ENCODE data around the gene KSR2.

The KSR2 gene

GRCh38 chr12:117914686-117915085 is 54.1 kb downstream of the KSR2 start:
- no peak for TF ChIP-seq CTCF (IDR thresholded peaks at IDR 0.05)

- no peak for TF ChIP-seq CTCF (IDR thresholded peaks at IDR 0.05)
Measured at GRCh38 chr12:117912756-117913155, 56.0 kb downstream of the KSR2 start.

- no peak for TF ChIP-seq CTCF (IDR thresholded peaks at IDR 0.05)
Measured at GRCh38 chr12:117908411-117908810, 60.4 kb downstream of the KSR2 start.

- TF ChIP-seq CTCF (IDR thresholded peaks at IDR 0.05), result no peak
Measured at GRCh38 chr12:117907108-117907689, 61.6 kb downstream of the KSR2 start.

- TF ChIP-seq CTCF (IDR thresholded peaks at IDR 0.05), result no peak
Measured at GRCh38 chr12:117904051-117904450, 64.7 kb downstream of the KSR2 start.

- TF ChIP-seq CTCF (IDR thresholded peaks at IDR 0.05), result no peak
Measured at GRCh38 chr12:117903110-117903840, 65.5 kb downstream of the KSR2 start.

- no peak for TF ChIP-seq CTCF (IDR thresholded peaks at IDR 0.05)
Measured at GRCh38 chr12:117901631-117902030, 67.2 kb downstream of the KSR2 start.
